Lower lobe of right lung (tissue), 2 donors: ENCODE measurements around the gene TADA2A. TPM values are rescaled to one million over a fixed set of nuclear protein-coding genes. Genes with fewer than 3 reads are reported as not detected.

Experiments used
- ATAC-seq, 2 donors: fragments of 200-7000 bp; cut with Tn5 transposase; one replicate each; pipeline ENCODE4 v1.9.1; 2020 to 2022; ENCODE audit warnings: mild to moderate bottlenecking in 2 of 2, moderate library complexity in 2 of 2
- DNase-seq: peaks from one replicate; pipeline ENCODE4 v3.0.0-alpha.2; 2020
- H3K27ac ChIP-seq: fragments of 200-600 bp; one replicate; pipeline ENCODE4 v1.8.0; 2022
- H3K27me3 ChIP-seq: fragments of 200-600 bp; one replicate; pipeline ENCODE4 v1.8.0; 2022; ENCODE audit warnings: low read depth
- H3K36me3 ChIP-seq: fragments of 200-600 bp; one replicate; pipeline ENCODE4 v1.8.0; 2022; ENCODE audit warnings: mild to moderate bottlenecking
- H3K4me1 ChIP-seq: fragments of 200-600 bp; one replicate; pipeline ENCODE4 v1.8.0; 2022
- H3K4me3 ChIP-seq: fragments of 200-600 bp; one replicate; pipeline ENCODE4 v1.8.0; 2022; ENCODE audit warnings: mild to moderate bottlenecking
- H3K9me3 ChIP-seq: fragments of 200-600 bp; one replicate; pipeline ENCODE4 v1.8.0; 2022
- intact Hi-C: fragments of 100-400 bp; cut with DNase I; formaldehyde crosslinking; loops from one replicate; pipeline ENCODE4 v1.11.0; 2022
- total RNA-seq: library from RNA; stranded (reverse); fragmentation: NEBNext Ultra II Directional; extraction: Animal tissue kit (Norgen Biotek cat#: 25700); gene quantifications from one replicate; pipeline ENCODE4 v1.2.1, GENCODE V29; 2021
- TF ChIP-seq, protein P1 (sequence below): fragments of 200-600 bp; IDR thresholded peaks from one replicate; pipeline ENCODE4 v1.8.0; 2022; ENCODE audit warnings: antibody characterized with exemption, mild to moderate bottlenecking
- donor health status: DM: no; HTN: yes; CAD: no; lungs with severe emphysema.

Gene TADA2A
- total RNA-seq, 1 donor from 2014 or later: 20.5 TPM

- Histone ChIP-seq H3K9me3 (no peaks in the 10 kb centered on the region), H3K27ac (no peak overlapping the region), H3K4me3 (no peak overlapping the region), H3K4me1 (no peaks in the 10 kb centered on the region), H3K27me3 (no peaks in the 10 kb centered on the region), H3K36me3 (no peaks in the 10 kb centered on the region)
- intact Hi-C loops: no loop called here
- no peak for ATAC-seq
- TF ChIP-seq, protein P1, sequence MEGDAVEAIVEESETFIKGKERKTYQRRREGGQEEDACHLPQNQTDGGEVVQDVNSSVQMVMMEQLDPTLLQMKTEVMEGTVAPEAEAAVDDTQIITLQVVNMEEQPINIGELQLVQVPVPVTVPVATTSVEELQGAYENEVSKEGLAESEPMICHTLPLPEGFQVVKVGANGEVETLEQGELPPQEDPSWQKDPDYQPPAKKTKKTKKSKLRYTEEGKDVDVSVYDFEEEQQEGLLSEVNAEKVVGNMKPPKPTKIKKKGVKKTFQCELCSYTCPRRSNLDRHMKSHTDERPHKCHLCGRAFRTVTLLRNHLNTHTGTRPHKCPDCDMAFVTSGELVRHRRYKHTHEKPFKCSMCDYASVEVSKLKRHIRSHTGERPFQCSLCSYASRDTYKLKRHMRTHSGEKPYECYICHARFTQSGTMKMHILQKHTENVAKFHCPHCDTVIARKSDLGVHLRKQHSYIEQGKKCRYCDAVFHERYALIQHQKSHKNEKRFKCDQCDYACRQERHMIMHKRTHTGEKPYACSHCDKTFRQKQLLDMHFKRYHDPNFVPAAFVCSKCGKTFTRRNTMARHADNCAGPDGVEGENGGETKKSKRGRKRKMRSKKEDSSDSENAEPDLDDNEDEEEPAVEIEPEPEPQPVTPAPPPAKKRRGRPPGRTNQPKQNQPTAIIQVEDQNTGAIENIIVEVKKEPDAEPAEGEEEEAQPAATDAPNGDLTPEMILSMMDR: no peak
- no peak for DNase-seq
Observed at GRCh38 chr17:37382056-37382455, 24.6 kb upstream of the TADA2A start.

GRCh38 chr17:37384560-37385149, 22.0 kb upstream of the TADA2A start:
- intact Hi-C loops: no loop called here
- H3K4me1 ChIP-seq: no peaks in the 10 kb centered on the region
- no peak overlapping the region for H3K27ac ChIP-seq
- DNase-seq (no peak), ATAC-seq (no peak)
- no peaks in the 10 kb centered on the region for H3K9me3 ChIP-seq
- TF ChIP-seq, protein P1: no peak
- H3K36me3 ChIP-seq: no peaks in the 10 kb centered on the region
- H3K4me3 ChIP-seq: no peak overlapping the region
- H3K27me3 ChIP-seq: no peaks in the 10 kb centered on the region

DNA sequence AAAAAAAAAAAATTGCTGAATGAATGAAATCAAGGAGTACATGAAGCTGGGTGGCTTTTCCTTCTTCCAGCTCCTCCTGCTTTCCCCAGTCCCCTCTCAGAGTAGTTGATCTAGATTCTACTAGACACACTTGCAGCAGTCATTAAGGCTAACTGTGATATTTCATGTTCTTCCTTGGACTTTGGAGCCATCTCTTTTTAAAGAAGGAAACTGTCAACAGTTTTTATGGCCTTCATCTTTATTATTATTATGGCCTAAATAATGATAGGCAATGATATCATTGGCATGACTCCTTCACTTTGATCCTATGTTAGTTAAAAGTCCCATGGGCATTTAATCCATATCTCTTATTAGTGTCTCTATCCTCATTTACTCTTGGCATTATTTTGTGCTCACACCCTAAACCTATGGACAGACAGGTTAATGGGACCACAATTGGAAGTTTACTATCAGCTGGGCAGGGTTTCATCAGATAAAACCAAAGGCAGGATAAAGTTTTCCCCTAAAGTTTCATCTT, 21.2 kb upstream of the TADA2A start:
- DNase-seq (no peak), ATAC-seq (no peak)
- Histone ChIP-seq H3K27me3 (no peaks in the 10 kb centered on the region), H3K27ac (no peak overlapping the region), H3K9me3 (no peaks in the 10 kb centered on the region), H3K4me3 (no peak overlapping the region), H3K36me3 (no peaks in the 10 kb centered on the region), H3K4me1 (no peaks in the 10 kb centered on the region)
- TF ChIP-seq, protein P1: no peak
- intact Hi-C loops: no loop called here

DNA sequence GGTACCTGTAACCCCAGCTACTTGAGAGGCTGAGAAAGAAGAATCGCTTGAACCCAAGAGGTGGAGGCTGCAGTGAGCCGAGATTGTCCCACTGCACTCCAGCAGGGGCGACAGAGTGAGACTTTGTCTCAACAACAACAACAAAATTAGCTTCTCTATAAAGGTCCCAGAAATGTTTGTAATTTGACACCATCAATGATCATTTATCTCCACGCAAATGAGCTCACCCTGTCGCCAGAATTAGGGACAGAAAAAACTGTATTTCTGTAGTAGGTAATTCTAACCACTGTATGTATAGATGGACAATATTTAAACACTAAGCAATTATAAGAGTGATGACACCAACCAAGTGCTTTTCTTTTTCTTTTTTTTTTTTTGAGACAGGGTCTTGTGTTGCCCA, 20.2 kb upstream of the TADA2A start:
- ATAC-seq (no peak), DNase-seq (no peak)
- Histone ChIP-seq H3K36me3 (no peaks in the 10 kb centered on the region), H3K4me3 (no peak overlapping the region), H3K27me3 (no peaks in the 10 kb centered on the region), H3K9me3 (no peaks in the 10 kb centered on the region), H3K27ac (no peak overlapping the region), H3K4me1 (no peaks in the 10 kb centered on the region)
- TF ChIP-seq, protein P1: no peak
- intact Hi-C loops: no loop called here

DNA sequence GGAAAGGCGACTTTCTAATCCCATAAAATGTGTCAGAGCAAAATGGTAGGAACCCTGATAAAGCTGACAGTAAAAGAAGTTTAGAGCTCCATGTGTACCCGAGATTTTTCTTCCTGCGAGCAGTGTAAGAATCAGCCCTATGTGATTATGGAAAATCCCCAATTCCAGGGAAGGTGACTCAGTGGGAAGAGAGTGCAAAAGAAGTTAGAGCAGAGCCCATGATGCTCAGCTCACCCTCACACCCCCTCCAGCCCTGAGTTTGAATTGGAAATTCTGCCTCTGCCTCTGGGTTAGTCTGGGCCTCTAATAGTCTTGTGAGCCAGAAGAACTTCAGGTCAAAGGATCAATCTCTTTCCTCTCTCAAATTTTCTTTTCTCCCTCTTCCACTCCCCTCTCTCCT, 18.4 kb upstream of the TADA2A start:
- Histone ChIP-seq H3K27me3 (no peaks in the 10 kb centered on the region), H3K27ac (no peak overlapping the region), H3K4me3 (no peak overlapping the region), H3K4me1 (no peaks in the 10 kb centered on the region), H3K9me3 (no peaks in the 10 kb centered on the region), H3K36me3 (no peaks in the 10 kb centered on the region)
- intact Hi-C loops: no loop called here
- DNase-seq (no peak), ATAC-seq (no peak)
- TF ChIP-seq, protein P1: no peak
